OCI-LY1 (cell line): ENCODE data around the gene HS3ST4.

ENCODE experiments used
- EZH2 ChIP-seq: fragments of 200-600 bp; sonication (generic), shearing (Covaris generic); IDR thresholded peaks from 2 replicates; pipeline ENCODE4 v1.8.0; 2017; ENCODE audit warnings: borderline replicate concordance, mixed run types, mild to moderate bottlenecking, antibody characterized with exemption, low read length, moderate library complexity, mixed read lengths
- TF ChIP-seq, protein P1 (sequence below): fragments of 200-600 bp; sonication (generic), shearing (Covaris generic); IDR thresholded peaks from 2 replicates; pipeline ENCODE4 v1.5.1; 2017; ENCODE audit warnings: mild to moderate bottlenecking, antibody characterized with exemption, low read length, moderate library complexity, mixed read lengths

DNA sequence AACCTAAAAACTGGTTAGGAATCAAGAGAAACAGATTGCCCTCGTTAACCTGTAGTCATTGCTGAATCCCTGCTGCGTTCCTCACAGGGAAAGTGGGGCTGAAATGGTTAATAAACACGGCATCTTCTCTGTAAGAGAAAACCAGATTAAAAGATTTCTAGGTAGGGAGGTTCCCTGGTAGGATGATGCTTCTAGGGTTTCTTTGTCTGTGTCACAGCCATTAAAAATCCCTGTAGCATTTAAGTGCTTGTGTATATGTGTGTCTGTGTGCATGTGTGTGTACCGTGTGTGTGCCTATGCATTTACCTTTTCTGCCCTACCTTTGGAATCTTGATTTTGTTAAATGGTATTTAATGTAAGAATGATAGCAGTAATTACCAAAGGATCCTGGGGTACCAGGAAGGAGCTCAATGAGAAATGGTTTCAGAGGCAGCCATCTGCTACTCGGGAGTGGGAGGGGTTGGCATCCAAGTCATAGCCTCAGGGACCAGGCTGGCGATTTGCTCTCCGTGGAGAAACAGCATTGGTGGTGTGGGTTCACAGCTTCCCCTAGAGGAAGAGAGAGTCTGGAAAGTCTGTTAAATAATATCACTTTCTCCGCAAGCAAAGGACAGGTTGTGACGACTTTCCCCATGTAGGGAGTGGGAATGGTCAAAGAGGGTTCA lies 177.1 kb downstream of the HS3ST4 start:
- TF ChIP-seq EZH2, result no peak
- TF ChIP-seq, protein P1, sequence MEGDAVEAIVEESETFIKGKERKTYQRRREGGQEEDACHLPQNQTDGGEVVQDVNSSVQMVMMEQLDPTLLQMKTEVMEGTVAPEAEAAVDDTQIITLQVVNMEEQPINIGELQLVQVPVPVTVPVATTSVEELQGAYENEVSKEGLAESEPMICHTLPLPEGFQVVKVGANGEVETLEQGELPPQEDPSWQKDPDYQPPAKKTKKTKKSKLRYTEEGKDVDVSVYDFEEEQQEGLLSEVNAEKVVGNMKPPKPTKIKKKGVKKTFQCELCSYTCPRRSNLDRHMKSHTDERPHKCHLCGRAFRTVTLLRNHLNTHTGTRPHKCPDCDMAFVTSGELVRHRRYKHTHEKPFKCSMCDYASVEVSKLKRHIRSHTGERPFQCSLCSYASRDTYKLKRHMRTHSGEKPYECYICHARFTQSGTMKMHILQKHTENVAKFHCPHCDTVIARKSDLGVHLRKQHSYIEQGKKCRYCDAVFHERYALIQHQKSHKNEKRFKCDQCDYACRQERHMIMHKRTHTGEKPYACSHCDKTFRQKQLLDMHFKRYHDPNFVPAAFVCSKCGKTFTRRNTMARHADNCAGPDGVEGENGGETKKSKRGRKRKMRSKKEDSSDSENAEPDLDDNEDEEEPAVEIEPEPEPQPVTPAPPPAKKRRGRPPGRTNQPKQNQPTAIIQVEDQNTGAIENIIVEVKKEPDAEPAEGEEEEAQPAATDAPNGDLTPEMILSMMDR, result no peak
